ENCODE results near the gene PGAM2.

- TF ChIP-seq CTCF (IDR thresholded peaks at IDR 0.05 in 2 of 3, conservative IDR thresholded peaks at IDR 0.05 in 1 of 3; ENCODE audit: borderline replicate concordance in 1 of 3, insufficient read depth in 1 of 3, low read depth in 2 of 3, low read length in 2 of 3), result no peak
- TF ChIP-seq CEBPB (IDR thresholded peaks at IDR 0.05; ENCODE audit: low read depth), result no peak
- no peak for TF ChIP-seq POLR2AphosphoS5 (IDR thresholded peaks at IDR 0.05; ENCODE audit: low read depth, low read length)
- no peak for TF ChIP-seq EZH2 (IDR thresholded peaks at IDR 0.05)
- no peak for TF ChIP-seq ZNF274 (IDR thresholded peaks at IDR 0.05; ENCODE audit: low read depth, low read length)
- TF ChIP-seq RAD21 (IDR thresholded peaks at IDR 0.05; ENCODE audit: low read depth), result no peak
- no peak for TF ChIP-seq POLR2A (IDR thresholded peaks at IDR 0.05; ENCODE audit: borderline replicate concordance, extremely low read depth, insufficient read depth, insufficient read length)
Observed at GRCh38 chr7:44114586-44115310, 49.4 kb upstream of the PGAM2 start.

All from HCT116 (cell line).